Heart right ventricle (tissue), 16 donors: ENCODE results near the gene MAP7D2. TPM values are rescaled to one million over a fixed set of nuclear protein-coding genes. Genes with fewer than 3 reads are reported as not detected.

Experiments used
- ATAC-seq, 8 donors: fragments of 200-7000 bp; cut with Tn5 transposase; one replicate each; pipeline ENCODE4 v1.9.1; 2020; ENCODE audit warnings: mild to moderate bottlenecking in 8 of 8, moderate library complexity in 8 of 8, moderate number of reproducible peaks in 1 of 8
- DNase-seq, 2 donors: peaks; one replicate each; pipeline ENCODE4 v3.0.0-alpha.2; 2020
- H3K27ac ChIP-seq, 10 donors: fragments of 200-600 bp; sonication (generic) in 2 of 10; one replicate each; pipeline versions ENCODE4 v1.5.0 to v1.8.0; 2020 to 2022; ENCODE audit warnings: mild to moderate bottlenecking in 3 of 10
- H3K27me3 ChIP-seq, 7 donors: fragments of 200-600 bp; one replicate each; pipeline ENCODE4 v1.8.0; 2021 to 2022; ENCODE audit warnings: mild to moderate bottlenecking in 2 of 7
- H3K36me3 ChIP-seq, 9 donors: fragments of 200-600 bp; sonication (generic) in 1 of 9; one replicate each; pipeline versions ENCODE4 v1.5.0 to v1.8.0; 2020 to 2022; ENCODE audit warnings: mild to moderate bottlenecking in 2 of 9
- H3K4me1 ChIP-seq, 9 donors: fragments of 200-600 bp; sonication (generic) in 1 of 9; one replicate each; pipeline versions ENCODE4 v1.5.0 to v1.8.0; 2020 to 2022; ENCODE audit warnings: mild to moderate bottlenecking in 4 of 9
- H3K4me3 ChIP-seq, 10 donors: fragments of 200-600 bp; sonication (generic) in 2 of 10; one replicate each; pipeline versions ENCODE4 v1.5.0 to v1.8.0; 2020 to 2022; ENCODE audit warnings: mild to moderate bottlenecking in 7 of 10, moderate library complexity in 2 of 10
- H3K9me3 ChIP-seq, 11 donors: fragments of 200-600 bp in 10 of 11; sonication (generic) in 2 of 11; one replicate each; pipeline versions ENCODE4 v1.5.0 to v1.8.0; 2013 to 2022; ENCODE audit warnings: mild to moderate bottlenecking in 2 of 11, control low read depth in 1 of 11, moderate library complexity in 1 of 11
- CTCF ChIP-seq, 9 donors: fragments of 200-600 bp; sonication (generic) in 2 of 9; IDR thresholded peaks; one replicate each; pipeline versions ENCODE4 v1.5.0 to v1.8.0; 2021 to 2022; ENCODE audit warnings: antibody characterized with exemption in 9 of 9, mild to moderate bottlenecking in 5 of 9, moderate library complexity in 1 of 9
- WGBS, 2 donors: extraction: QIAGEN DNeasy Blood & Tissue Kit; methylation state at CpG; one replicate each; pipeline ENCODE4 v1.1.7; 2013; ENCODE audit warnings: inconsistent platforms in 1 of 2; 5-methylcytosine and 5-hydroxymethylcytosine counted together
- intact Hi-C, 10 donors: fragments of 100-400 bp; cut with DNase I; formaldehyde crosslinking; loops; one replicate each; pipeline versions ENCODE4 v1.11.1 to v1.14.2; 2022
- polyA plus RNA-seq, 2 donors: library from polyadenylated mRNA; stranded (reverse); fragments of 200-250 nt; gene quantifications; one replicate each; pipeline ENCODE4 v1.2.3, GENCODE V29; 2013
- total RNA-seq, 10 donors: library from RNA; stranded (reverse); fragmentation: NEBNext Ultra II Directional in 3 of 10; extraction: Animal tissue kit (Norgen Biotek cat#: 25700) in 3 of 10; gene quantifications; one replicate each; pipeline versions ENCODE4 v1.2.1 to v1.2.4, GENCODE V29; 2021 to 2023
- donor health status: Arrhythmogenic right ventricular cardiomyopathy.
- donor health status: ischemic (EF 13 %, LVEDD 7.1; RV severe dilation, severe dysfunction).
- donor health status: healthy with polysubstance abuse.
- donor health status: DM: no; HTN: yes; CAD: no.
- donor health status: DM: no; HTN: no; CAD: no.
- donor health status: ischemic (EF 25% LVEDD 6.9; RV normal size, moderate dysfunction).
- donor health status: ischemic (EF 25% LVEDD 5.7; RV mildly dilated, moderate dysfunction).
- donor health status: healthy.
- donor health status: DM: yes; HTN: yes; CAD: no.
- donor health status: Ischemic cardiomyopathy.
- donor health status: ischemic (EF 35%, LVEDD 5.7; RV mildly dilated, moderate dysfunction).
- donor health status: nonischemic (EF 11% LVEDD 7.7; RV severe dilation, severe dysfunction).
- donor health status: DM: yes; HTN: yes; CAD: no.
- donor health status: PGD.
- donor health status: ischemic (EF 29% LVEDD 5.4; RV normal size, mild dysfunction).
- donor health status: nonischemic (EF 23%, LVEDD 6.1; RV moderate dilation, normal function).

MAP7D2 gene
- total and polyA plus RNA-seq, 12 donors = 0.03 to 0.82 (median 0.38) TPM

GRCh38 chrX:20063716-20064351, 52.9 kb downstream of the MAP7D2 start:
- intact Hi-C loops = loop anchor here in 1 of 10 donors (10.0 kb wide), 1 partner anchor 159 kb away; no protein-coding TSS in a partner anchor
- Histone ChIP-seq H3K4me3 (no peak overlapping the region), H3K27ac (no peak overlapping the region), H3K27me3 (peaks cover 0 to 25% (median 0%) of the 10 kb centered on the region in 7 donors), H3K9me3 (no peaks in the 10 kb centered on the region), H3K36me3 (no peaks in the 10 kb centered on the region), H3K4me1 (peaks cover 0 to 11% (median 0%) of the 10 kb centered on the region in 9 donors)
- TF ChIP-seq CTCF (IDR thresholded peaks at IDR 0.05) = no peak
- 62 to 67% methylated on average over 9 of the region's 9 CpGs for WGBS, 2 donors
- DNase-seq (no peak), ATAC-seq (no peak)

GRCh38 chrX:20063153-20063552, 53.6 kb downstream of the MAP7D2 start:
- H3K36me3 ChIP-seq = no peaks in the 10 kb centered on the region
- peaks cover 0 to 11% (median 0%) of the 10 kb centered on the region in 9 donors for H3K4me1 ChIP-seq
- DNase-seq (no peak), ATAC-seq (no peak)
- TF ChIP-seq CTCF (IDR thresholded peaks at IDR 0.05) = no peak
- no peak overlapping the region for H3K4me3 ChIP-seq
- 88 to 92% methylated on average over 10 of the region's 10 CpGs for WGBS, 2 donors
- intact Hi-C loops = loop anchor here in 1 of 10 donors (10.0 kb wide), 1 partner anchor 158 kb away; no protein-coding TSS in a partner anchor
- no peak overlapping the region for H3K27ac ChIP-seq
- no peaks in the 10 kb centered on the region for H3K9me3 ChIP-seq
- H3K27me3 ChIP-seq = peaks cover 0 to 28% (median 0%) of the 10 kb centered on the region in 7 donors

GRCh38 chrX:20061855-20062254, 54.9 kb downstream of the MAP7D2 start:
- Histone ChIP-seq H3K27ac (no peak overlapping the region), H3K4me1 (no peaks in the 10 kb centered on the region), H3K4me3 (no peak overlapping the region), H3K36me3 (no peaks in the 10 kb centered on the region), H3K27me3 (peaks cover 0 to 29% (median 0%) of the 10 kb centered on the region in 7 donors), H3K9me3 (no peaks in the 10 kb centered on the region)
- 54 to 65% methylated on average over 1 of the region's 1 CpG for WGBS, 2 donors
- TF ChIP-seq CTCF (IDR thresholded peaks at IDR 0.05) = no peak
- intact Hi-C loops = loop anchor here in 1 of 10 donors (10.0 kb wide), 1 partner anchor 157 kb away; no protein-coding TSS in a partner anchor
- ATAC-seq (no peak), DNase-seq (no peak)

GRCh38 chrX:20060961-20061748, 55.6 kb downstream of the MAP7D2 start:
- ATAC-seq (no peak), DNase-seq (no peak)
- no peak overlapping the region for H3K27ac ChIP-seq
- no peak for TF ChIP-seq CTCF (IDR thresholded peaks at IDR 0.05)
- H3K4me1 ChIP-seq = no peaks in the 10 kb centered on the region
- no peaks in the 10 kb centered on the region for H3K9me3 ChIP-seq
- WGBS, 2 donors = 66 to 76% methylated on average over 5 of the region's 5 CpGs
- intact Hi-C loops = loop anchor here in 1 of 10 donors (10.0 kb wide), 1 partner anchor 156 kb away; no protein-coding TSS in a partner anchor
- H3K4me3 ChIP-seq = no peak overlapping the region
- H3K36me3 ChIP-seq = no peaks in the 10 kb centered on the region
- peaks cover 0 to 34% (median 0%) of the 10 kb centered on the region in 7 donors for H3K27me3 ChIP-seq
